NOMO-1 (cell line): ENCODE measurements around the gene RNFT2.
"Not testable (repeated sequence)": the region's sequence is repeated elsewhere in the genome, so short reads cannot be mapped to it uniquely, and the experiment has no call there.

ENCODE experiments used
- DNase-seq, 2 experiments: peaks; one replicate each; lab custom pipeline; 2025; ENCODE audit not compliant: unreplicated experiment in 2 of 2; lab: John Stamatoyannopoulos, UW

RNFT2 gene

DNA sequence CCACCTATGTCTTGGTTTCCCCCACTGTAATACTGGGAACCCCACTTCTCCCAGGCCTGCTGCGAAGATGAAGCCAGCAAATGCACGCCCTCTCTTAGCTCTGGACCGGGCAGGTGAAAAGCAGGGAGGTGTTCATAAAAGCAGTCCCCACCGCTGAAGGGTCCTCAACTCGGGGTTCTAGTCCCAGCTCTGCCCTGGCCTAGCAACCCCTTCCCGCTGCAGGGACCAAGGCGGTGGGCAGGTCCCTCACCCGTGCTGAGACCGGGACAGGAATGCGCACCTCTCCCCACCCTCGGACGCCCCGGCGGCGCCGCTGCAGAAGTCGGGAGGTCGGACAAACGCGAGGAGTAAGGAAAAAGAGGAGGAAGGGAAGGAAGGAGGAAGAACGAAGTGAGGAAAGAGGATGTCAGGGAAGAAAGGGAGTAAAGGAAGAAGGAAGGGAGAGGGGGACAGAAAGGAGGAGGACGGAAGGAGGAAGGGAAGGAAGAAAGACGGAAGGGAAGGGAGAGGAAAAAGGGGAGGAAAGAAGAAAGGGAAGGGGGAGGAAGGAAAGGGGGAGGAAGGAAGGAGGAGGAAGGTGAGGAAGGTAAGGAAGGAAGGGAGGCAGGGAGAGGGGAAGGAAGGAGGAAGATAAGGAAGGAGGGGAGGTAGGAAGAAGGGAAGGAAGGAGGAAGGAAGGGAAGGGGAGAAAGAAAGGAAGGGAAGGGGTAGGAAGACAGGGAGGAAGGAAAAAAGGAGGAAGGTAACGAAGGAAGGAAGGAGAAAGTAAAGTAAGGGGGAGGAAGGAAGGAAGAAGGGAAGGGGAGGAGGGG lies 947 bp upstream of the RNFT2 start:
- DNase-seq = no peak

DNA sequence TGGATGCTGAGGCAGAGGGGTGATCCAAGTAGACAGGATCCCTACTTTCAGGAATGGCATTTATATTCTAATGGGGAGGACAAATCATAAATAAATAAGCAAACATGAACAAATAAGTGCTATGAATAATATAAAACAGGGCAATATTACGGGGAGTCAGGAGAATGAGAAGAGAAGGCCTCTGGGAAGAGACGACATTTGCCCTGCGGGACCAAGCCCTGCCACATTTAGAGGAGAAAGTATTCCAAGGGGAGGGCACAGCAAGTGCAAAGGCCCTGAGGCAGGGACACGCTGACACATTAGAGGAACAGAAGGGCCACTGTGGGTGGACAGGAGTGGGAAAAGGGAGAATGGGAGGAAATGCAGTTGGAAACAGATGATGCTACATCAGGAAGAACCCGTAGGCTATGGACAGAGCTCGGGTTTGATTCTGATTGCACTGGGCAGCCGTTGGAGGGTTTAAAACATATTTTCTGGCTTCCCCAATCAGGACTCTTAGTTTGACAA lies 1.3 kb downstream of the RNFT2 start:
- DNase-seq = no peak

DNA sequence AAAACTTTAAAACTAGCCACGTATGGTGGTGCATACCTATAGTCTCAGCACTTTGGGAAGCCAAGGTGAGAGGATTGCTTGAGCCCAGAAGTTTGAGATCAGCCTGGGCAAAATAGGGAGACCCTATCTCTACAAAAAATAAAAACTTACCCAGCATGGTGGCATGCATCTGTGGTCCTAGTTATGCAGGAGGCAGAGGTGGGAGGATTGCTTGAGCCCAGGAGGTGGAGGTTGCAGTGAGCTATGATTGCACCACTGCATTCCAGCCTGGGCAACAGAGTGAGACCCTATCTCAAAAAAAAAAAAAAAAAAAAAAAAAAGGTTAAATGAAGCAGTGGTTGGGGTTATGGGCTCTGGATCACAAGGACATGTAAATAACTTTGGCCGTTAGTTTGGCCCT lies 4.7 kb downstream of the RNFT2 start:
- DNase-seq = not testable (repeated sequence)

DNA sequence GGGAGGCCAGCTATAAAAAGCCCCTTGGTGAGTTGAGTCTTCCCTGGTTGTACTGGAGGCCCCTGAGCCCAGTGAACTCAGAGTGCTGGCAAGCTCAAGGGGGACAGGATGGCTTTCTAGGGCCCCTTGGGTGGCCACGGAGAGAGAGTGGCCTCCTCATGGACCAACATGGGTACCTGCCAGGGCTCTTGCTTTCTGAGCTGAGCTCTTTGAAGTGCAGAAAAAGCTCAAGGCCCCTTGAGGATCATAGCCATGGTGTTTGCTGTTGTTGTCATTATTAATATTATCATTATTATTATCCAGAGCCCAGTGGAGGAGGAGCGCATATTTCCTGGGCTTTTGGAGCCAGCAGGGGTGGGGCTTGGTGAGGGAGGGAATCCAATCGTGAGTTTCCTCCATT lies 6.7 kb downstream of the RNFT2 start:
- no peak for DNase-seq

DNA sequence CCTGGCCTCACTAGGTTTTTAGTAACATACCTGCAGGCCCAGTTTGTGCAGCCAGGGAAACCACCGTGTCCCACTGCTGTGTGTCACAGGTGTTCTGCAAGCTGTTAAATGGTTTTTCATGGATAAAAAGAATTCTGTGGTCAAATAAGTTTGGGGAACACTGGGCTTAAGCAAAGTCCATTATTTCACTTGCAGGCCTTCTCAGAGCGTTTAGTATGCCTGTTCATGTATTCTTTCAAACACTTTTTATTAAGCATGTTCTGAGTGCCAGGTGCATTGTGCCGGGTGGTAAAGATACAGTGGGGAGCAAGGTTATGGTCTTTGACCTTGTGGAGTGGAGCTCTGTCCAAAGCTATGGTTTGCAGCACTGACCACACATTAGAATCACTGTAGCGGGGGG lies 7.4 kb downstream of the RNFT2 start:
- DNase-seq = no peak

DNA sequence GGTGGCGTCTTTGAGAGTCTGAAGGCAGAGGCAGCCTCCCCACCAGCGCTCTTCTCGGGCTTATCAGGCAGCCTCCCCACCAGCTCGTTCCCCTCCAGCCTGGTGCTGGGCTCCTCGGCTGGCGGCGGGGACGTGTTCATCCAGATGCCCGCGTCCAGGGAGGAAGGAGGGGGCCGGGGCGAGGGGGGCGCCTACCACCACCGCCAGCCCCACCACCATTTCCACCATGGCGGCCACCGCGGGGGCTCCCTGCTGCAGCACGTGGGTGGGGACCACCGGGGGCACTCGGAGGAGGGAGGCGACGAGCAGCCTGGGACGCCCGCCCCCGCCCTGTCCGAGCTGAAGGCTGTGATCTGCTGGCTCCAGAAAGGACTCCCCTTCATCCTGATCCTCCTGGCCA lies 11.8 kb downstream of the RNFT2 start:
- no peak for DNase-seq

DNA sequence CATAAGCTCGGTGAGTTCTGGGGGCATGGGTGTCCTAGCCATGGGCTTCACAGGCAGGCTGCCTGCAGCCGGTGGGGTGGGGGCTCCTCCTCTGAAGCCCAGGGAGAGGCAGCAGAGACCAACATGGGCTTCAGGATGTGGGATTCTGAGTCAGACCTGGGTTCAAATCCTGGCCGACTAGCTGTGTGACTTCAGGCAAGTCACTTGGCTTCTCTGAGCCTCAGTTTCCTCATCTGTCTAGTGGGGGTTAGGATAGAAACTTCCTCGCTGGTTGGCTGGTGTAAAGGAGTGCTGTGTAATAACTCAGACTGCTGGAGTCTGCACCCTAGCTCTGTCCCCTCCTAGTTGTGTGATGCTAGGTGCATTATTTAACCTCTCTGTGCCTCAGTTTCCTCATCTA lies 12.2 kb downstream of the RNFT2 start:
- DNase-seq = no peak

DNA sequence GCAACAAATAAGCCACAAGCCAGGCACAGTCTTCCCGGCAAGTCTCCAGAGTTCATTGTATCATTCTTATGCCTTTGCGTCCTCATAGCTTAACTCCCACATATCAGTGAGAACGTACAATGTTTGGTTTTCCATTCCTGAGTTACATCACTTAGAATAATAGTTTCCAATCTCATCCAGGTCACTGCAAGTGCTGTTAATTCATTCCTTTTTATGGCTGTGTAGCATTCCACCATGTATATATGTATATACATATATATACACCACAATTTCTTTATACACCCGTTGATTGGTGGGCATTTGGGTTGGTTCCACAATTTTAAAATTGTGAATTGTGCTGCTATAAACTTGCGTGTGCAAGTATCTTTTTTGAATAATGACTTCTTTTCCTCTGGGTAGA lies 16.0 kb downstream of the RNFT2 start:
- not testable (repeated sequence) for DNase-seq

DNA sequence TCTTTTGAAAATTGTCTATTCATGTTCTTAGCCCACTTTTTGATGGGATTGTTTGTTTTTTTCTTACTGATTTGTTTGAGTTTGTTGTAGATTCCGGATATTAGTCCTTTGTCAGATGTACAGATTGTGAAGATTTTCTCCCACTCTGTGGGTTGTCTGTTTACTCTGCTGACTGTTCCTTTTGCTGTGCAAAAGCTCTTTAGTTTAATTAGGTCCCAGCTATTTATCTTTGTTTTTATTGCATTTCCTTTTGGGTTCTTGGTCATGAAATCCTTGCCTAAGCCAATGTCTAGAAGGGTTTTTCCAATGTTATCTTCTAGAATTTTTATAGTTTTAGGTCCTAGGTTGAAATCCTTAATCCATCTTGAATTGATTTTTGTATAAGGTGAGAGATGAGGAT lies 16.7 kb downstream of the RNFT2 start:
- not testable (repeated sequence) for DNase-seq

DNA sequence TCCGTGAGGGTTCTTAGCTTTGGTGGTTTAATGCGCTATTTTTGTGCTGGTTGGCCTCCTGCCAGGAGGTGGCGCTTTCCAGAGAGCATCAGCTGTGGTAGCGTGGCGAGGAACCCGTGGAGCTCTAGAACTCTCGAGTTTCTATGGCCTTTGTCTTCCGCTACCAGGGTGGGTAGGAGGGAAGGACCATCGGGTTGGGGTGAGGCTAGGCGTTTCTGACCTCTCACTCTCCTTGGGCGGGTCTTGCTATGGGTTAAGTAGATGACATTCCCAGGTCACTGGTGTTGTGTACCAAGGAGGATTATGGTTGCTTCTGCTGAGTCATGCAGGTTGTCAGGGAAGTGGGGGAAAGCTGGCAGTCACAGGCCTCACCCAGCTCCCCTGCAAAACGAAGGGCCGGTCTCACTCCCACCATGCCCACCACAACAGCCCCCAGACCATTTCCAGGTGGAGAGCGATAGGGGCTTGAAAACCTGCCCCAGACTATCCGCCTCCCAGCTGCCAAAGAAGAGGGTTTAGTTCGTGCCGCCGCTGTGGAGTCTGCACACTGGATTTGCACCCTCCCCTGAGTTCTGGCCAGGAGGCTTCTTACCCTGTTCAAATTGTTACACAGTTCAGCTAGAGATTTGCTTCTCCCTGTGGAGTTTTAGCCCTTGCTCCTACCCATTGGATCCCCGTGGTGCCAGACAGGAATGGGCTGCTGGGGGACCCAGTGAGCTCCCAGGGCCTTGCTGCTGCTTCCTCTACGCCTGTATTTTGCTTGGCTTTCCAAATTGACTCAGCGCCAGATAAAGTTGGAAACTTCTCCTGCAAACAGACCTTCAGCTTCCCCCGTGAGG lies 21.9 kb downstream of the RNFT2 start:
- DNase-seq = no peak

DNA sequence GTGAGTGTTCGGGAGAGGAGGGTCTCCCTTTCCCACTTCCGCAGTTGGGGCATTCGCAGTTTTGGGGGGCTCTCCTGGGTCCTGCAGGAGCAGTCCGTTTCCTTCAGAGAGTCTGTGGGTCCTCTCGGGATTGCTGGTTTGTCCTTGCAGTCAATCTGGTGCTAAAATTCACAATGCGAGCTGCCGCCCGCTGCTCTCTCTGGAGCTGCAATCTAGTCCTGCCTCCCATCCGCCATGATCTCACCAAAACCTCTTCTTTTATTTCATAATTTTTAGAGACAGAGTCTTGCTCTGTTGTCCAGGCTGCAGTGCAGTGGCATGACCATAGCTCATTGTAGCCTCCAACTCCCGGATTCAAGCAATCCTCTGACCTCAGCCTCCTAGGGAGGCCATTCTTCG lies 22.5 kb downstream of the RNFT2 start:
- no peak for DNase-seq

DNA sequence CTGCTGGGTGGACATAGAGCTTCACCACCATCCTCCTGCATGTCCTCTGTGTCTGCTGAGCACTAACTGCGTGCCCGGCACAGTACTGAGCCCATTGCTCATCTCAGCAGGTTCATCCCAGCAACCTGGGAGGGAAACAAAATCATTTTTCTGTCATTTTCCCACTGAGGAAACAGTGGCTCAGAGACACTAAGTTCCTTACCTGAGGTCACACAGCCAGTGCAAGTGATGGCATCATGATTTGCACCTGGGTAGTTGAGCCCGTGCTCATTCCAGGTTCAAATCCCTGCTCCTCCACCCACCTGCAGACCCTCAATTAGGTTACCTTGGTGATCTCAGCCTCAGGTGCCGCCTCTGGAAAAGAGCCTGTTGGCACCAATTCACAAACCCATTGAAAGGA lies 23.4 kb downstream of the RNFT2 start:
- no peak for DNase-seq

DNA sequence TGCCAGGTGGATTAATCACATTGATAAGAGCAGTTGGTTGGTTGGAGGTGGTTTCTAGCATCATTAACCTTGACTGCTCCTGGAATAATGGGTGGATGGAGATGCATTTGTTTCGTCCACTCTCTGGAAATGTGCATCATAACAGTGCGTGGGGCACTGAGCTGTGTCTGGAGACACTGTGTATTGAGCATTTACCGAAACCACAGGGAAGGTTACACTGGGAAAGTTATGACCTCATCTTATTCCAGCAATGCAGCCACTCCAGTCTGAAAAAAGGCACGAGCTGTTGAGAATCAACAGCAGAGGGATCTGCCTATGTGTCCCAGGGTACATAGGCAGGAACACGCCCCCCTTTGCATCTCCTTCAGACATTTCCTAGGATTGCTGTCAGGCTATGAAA lies 27.2 kb downstream of the RNFT2 start:
- no peak for DNase-seq

DNA sequence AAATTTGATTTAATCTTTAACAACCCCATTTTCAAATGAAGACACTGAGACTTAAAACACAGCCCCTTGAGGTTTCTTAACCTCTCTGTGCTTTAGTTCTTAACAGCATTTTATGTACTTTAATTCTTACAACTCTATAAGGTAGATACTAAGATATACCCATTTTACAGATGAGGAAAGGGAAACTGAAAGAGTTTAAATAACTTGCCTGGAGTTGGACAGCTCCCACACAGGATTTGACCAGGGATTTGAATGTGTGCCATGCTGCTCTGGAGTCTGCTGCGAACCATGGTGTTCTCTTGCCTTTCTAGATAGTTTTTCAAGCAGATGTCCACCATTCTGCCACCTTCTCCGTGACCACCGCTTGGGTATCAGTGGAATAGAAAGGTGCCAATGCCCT lies 28.2 kb downstream of the RNFT2 start:
- no peak for DNase-seq

DNA sequence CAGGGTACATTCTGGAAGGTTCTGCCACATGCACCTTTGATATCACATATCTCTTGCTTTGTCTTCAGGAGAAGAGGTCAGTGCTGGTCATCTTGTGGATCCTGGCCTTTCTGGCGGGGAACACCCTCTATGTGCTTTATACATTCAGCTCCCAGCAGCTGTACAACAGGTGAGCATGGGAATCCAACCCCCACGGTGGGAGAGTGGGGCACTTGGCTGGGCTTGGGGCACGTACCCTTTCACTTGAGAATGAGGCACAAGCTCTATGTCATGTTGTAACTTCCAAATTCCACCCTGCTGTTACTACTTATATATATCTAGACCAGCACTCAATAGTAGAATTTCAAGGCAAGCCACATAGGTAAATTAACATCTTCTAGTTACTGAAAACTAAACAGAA lies 28.6 kb downstream of the RNFT2 start:
- no peak for DNase-seq

DNA sequence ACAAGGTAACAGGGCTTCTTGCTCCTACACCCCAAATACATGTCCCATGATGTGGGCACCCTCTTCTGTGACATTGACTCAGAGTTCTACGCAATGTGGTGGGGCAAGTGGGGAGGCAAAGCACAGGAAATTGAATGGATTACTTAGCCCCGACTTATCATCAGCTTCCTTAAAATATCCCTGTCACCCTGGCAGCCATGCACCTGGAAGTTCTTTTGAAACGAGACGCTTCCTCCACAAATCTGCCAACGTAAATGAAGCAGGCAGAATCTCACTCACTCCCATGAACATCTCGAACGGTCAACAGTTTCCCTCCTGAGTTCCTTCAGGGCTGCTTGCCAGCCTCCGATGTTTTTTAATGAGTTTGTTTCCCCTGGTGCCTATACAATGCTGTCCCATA lies 33.5 kb downstream of the RNFT2 start:
- no peak for DNase-seq

DNA sequence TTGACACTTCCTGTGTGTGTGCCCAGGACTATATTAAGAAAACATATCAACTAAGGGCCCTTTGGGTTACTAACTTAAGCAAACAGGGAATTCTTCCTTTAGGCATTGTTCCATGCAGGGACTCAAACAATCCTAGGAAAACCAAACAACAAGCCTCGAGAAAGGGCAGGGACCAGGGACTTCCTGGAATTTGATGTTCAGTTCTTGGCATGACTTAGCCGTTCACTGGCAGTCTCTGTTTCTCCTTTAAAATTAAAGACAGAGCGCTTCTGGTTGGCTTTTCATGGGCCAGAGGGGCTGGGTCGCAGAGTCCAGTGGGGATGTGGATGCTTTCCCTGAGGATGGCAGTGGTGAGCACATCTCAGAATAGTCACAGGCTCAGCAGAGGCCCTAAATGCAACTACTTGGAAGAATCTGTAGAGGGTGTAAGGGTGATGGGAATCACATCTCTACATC lies 35.2 kb downstream of the RNFT2 start:
- no peak for DNase-seq

DNA sequence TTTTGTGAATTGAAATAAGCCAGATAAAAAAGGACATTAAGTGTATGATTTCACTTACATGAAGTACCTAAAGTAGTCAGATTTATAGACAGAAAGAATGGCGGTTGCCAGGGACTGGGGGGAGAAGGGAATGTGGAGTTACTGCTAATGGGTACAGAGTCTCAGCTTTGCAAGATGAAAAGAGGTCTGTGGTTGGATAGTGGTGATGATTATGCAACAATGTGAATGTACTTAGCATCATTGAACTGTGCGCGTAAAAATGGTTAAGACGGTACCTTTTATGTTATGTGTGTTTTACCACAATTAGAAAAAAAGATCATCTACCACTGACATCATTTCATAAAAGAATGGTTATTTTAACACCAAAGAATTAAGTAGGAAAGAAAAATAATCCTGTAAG lies 35.9 kb downstream of the RNFT2 start:
- DNase-seq = no peak

DNA sequence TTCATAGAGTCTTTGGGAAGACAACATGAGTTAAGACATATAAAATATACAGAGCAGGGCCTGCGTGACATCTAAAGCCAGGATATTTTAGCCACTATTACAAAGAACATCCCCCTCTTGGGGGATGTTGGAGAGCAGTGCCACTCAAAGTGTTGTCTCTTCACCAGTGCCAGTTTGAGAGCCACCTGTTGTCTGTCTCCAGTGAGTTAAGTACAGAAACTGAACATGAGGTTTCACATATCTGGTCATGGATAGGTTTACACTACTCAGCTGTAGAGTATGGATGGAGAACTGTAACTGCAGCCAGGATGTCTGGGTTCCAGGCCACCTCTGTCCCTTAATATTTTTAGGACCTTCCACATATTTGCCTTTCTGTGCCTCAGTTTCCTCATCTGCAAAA lies 39.1 kb downstream of the RNFT2 start:
- DNase-seq = no peak

DNA sequence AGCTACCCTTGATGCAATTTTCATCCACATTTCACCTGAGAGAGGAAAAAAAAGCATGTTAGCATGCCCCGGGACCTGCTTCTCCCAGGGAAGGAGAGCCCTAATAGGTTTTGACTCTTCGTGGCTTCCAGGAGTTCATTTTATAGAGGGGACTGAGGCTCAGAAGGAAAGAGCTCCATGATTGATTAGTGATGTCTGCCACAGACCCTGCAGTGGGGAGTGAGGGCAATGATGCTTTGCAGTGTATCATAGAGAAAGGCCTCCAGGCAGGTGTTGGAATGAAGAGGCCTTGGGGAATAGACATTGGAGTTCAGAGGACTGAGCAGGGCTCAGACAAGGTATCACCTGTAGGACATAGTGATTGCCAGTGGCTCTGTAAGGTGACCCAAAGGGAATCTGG lies 41.5 kb downstream of the RNFT2 start:
- DNase-seq = no peak

DNA sequence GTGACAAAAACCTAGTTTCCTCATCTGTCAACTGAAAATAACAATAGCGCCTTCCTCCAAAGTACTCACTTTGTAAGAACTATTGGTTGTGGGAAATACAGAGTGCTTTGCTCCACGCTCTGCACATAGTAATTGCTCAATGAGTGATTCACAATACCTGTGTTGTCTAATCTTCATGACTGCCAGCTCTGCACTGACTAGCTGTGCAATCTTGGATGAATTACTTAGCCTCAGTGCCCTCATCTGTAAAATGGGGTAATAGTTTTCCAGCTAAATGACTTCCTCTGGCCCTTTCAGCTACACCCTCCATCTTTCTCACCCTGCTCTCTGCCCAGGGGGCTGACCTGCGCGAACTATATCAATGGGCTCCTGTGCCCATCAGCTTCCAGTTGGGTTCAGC lies 42.8 kb downstream of the RNFT2 start:
- DNase-seq = no peak
